RWPE2 (cell line): ENCODE measurements around the gene MAGEA8.
"Not testable (repeated sequence)": the region's sequence is repeated elsewhere in the genome, so short reads cannot be mapped to it uniquely, and the experiment has no call there.

Source experiments
- ATAC-seq: fragments of 200-7000 bp; cut with Tn5 transposase; 3 replicates; pipeline ENCODE4 v1.9.1; 2021; ENCODE audit warnings: low read depth
- DNase-seq: peaks from one replicate; pipeline ENCODE4 v3.0.0-alpha.2; 2020; ENCODE audit warnings: low spot score
- H3K27ac ChIP-seq: fragments of 450-650 bp; 2 replicates; pipeline ENCODE4 v1.5.1; 2017; ENCODE audit warnings: mild to moderate bottlenecking; ENCODE audit not compliant: poor library complexity, severe bottlenecking
- H3K27me3 ChIP-seq: fragments of 250-450 bp; sonication (Bioruptor Pico); 2 replicates; pipeline ENCODE4 v1.5.1; 2021; ENCODE audit warnings: mild to moderate bottlenecking, moderate library complexity; ENCODE audit not compliant: insufficient read depth, poor library complexity, severe bottlenecking
- H3K36me3 ChIP-seq: fragments of 250-450 bp; sonication (Bioruptor Pico); 2 replicates; pipeline ENCODE4 v1.5.1; 2020; ENCODE audit warnings: low read depth, mild to moderate bottlenecking, moderate library complexity
- H3K4me1 ChIP-seq: fragments of 250-450 bp; sonication (Bioruptor Pico); 2 replicates; pipeline ENCODE4 v1.5.1; 2021; ENCODE audit warnings: mild to moderate bottlenecking, moderate library complexity; ENCODE audit not compliant: insufficient read depth, poor library complexity, severe bottlenecking
- H3K4me3 ChIP-seq: fragments of 250-450 bp; sonication (Bioruptor Pico); 2 replicates; pipeline ENCODE4 v1.5.1; 2021; ENCODE audit warnings: mild to moderate bottlenecking, moderate library complexity; ENCODE audit not compliant: severe bottlenecking
- H3K9me3 ChIP-seq: fragments of 250-450 bp; sonication (Bioruptor Pico); 2 replicates; pipeline ENCODE4 v1.5.1; 2021; ENCODE audit warnings: mild to moderate bottlenecking, moderate library complexity; ENCODE audit not compliant: severe bottlenecking
- TF ChIP-seq, protein P1 (sequence below): fragments of 450-650 bp; IDR thresholded peaks from one replicate; pipeline ENCODE4 v1.5.1; 2017; ENCODE audit warnings: mild to moderate bottlenecking, moderate library complexity; ENCODE audit not compliant: poor library complexity, severe bottlenecking

The MAGEA8 gene, protein sequence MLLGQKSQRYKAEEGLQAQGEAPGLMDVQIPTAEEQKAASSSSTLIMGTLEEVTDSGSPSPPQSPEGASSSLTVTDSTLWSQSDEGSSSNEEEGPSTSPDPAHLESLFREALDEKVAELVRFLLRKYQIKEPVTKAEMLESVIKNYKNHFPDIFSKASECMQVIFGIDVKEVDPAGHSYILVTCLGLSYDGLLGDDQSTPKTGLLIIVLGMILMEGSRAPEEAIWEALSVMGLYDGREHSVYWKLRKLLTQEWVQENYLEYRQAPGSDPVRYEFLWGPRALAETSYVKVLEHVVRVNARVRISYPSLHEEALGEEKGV

DNA sequence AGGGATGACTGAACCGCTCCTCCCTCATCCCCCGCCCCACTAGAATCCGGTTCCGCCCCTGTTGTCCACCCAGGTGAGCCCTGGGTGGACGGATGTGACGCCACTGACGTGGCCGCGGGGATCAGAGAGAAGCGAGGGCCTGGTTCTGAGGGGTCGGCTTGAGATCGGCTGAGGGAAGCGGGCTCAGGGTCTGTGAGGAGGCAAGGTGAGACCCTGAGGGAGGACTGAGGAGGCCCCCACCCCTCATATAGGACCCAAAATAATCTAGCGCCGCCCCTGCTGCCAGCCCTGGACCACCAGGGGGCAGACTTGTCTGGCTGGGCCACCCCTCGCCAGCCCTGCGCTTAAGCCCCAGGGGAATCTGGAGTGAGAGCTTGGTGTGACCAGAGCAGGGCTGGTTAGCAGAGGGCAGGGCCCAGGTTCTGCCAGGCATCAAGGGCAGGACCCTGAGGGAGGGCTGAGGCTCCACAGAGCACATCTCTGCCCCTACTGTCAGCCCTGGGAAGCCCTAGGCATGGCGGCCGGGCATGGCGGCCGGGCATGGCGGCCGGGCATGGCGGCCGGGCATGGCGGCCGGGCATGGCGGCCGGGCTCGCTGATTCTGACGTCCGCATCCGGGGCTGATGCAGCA is at the start of gene MAGEA8:
MAGEA8 (plus strand) TSS at position 103 of the 631 bp plus-strand sequence. CDS start 3,090 bp downstream, outside the sequence.
- DNase-seq (no peak), ATAC-seq (no peak)
- Histone ChIP-seq H3K27me3 (no peaks in the 10 kb centered on the region), H3K4me1 (no peaks in the 10 kb centered on the region), H3K4me3 (no peak within 1 kb of the TSS), H3K9me3 (no peaks in the 10 kb centered on the region), H3K27ac (no peak within 1 kb of the TSS), H3K36me3 (no peaks in the 10 kb centered on the region)
- TF ChIP-seq, protein P1, sequence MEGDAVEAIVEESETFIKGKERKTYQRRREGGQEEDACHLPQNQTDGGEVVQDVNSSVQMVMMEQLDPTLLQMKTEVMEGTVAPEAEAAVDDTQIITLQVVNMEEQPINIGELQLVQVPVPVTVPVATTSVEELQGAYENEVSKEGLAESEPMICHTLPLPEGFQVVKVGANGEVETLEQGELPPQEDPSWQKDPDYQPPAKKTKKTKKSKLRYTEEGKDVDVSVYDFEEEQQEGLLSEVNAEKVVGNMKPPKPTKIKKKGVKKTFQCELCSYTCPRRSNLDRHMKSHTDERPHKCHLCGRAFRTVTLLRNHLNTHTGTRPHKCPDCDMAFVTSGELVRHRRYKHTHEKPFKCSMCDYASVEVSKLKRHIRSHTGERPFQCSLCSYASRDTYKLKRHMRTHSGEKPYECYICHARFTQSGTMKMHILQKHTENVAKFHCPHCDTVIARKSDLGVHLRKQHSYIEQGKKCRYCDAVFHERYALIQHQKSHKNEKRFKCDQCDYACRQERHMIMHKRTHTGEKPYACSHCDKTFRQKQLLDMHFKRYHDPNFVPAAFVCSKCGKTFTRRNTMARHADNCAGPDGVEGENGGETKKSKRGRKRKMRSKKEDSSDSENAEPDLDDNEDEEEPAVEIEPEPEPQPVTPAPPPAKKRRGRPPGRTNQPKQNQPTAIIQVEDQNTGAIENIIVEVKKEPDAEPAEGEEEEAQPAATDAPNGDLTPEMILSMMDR: no peak

DNA sequence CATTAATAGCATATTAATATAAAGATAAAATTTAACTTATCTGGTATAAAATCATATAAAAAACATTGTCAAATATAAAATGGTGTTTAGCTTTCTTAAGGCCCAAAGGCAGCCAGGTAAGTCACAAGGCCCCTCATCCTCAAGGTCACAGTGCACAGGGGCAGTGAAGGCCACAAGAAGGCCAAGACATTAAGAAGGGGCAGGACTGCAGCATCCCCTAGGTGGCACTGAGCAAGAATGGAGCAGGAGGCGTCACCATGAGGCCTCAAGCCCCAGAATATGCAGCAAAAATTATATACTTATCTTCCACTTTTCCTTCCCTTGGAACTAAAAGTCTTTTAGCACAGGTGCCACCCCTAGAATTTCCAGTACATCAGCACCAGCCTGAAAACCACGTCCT is 49.5 kb upstream of the MAGEA8 start:
- H3K4me1 ChIP-seq: peaks cover 6% of the 10 kb centered on the region
- no peaks in the 10 kb centered on the region for H3K9me3 ChIP-seq
- no peak overlapping the region for H3K27ac ChIP-seq
- DNase-seq (no peak), ATAC-seq (no peak)
- no peaks in the 10 kb centered on the region for H3K36me3 ChIP-seq
- H3K27me3 ChIP-seq: no peaks in the 10 kb centered on the region
- TF ChIP-seq, protein P1: no peak
- no peak overlapping the region for H3K4me3 ChIP-seq

DNA sequence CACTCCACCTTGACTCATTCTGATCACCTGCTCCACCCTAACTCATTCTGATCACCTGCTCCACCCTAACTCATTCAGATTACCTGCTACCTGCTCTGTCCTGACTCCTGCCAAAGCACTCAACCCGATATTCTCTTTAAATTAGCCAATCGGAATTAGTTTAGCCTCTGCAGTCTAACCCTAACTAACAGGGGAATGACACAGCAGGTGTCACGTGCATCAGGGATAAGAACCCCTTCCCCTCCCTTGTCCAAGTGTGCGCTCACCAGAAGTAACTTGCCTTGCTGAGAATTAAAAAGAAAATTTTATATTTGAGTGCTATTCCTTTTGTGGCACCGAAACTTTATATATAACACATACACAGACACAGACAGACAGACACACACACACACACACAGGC is 44.3 kb upstream of the MAGEA8 start:
- not testable (repeated sequence) for H3K27ac ChIP-seq, H3K4me3 ChIP-seq, DNase-seq, H3K4me1 ChIP-seq, ATAC-seq, H3K9me3 ChIP-seq, H3K36me3 ChIP-seq, H3K27me3 ChIP-seq

DNA sequence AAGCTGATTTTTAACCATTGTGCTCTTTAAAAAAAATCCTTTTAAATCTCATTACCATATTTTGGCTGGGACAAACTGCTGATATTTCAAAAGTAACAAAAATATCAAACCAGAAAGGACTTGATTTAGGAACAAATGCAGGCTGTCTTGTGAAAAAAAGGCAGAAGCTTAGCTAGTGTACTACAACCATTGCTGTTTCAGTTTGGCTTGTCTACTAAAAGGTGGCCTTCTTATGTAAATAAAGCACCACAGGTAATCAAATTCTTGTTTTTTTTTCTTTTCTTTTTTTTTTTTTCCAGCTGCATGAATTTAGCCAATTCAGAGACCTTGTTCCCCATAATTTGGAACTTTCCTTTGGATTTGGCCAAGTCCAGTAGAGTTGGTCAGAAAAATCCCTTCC is 43.8 kb upstream of the MAGEA8 start:
- no peak for ATAC-seq
- H3K27ac ChIP-seq: no peak overlapping the region

DNA sequence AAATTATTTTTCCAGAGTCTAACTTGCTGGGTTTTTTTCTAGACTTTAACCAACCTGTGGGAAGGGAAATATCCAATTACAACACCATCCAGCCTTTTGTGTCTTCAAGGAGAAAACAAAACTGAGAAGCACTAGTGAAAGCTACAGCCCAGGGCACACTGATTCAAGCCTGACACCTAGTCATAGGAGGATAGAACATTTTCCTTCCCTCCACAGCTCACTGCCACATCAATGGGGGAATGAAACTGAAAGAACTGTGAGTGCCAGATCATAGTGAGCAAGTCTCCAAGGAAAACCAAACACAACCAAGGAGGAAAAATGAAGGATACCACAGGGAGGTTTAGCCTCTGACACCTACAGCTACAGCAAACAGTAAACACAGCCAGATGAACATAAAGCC is 43.3 kb upstream of the MAGEA8 start:
- TF ChIP-seq, protein P1: no peak
- Histone ChIP-seq H3K4me3 (no peak overlapping the region), H3K27ac (no peak overlapping the region), H3K9me3 (no peaks in the 10 kb centered on the region), H3K36me3 (no peaks in the 10 kb centered on the region), H3K27me3 (no peaks in the 10 kb centered on the region), H3K4me1 (no peaks in the 10 kb centered on the region)
- DNase-seq: no peak
- no peak for ATAC-seq

More for the DNA sequence above, 43.8 kb upstream of the MAGEA8 start:
- Histone ChIP-seq H3K27me3 (no peaks in the 10 kb centered on the region), H3K4me1 (no peaks in the 10 kb centered on the region), H3K4me3 (no peak overlapping the region), H3K9me3 (no peaks in the 10 kb centered on the region), H3K36me3 (no peaks in the 10 kb centered on the region)
- DNase-seq: no peak
- TF ChIP-seq, protein P1: no peak
